ENCODE data around the gene BCAS1.

Gene BCAS1

GRCh38 chr20:53925651-53926401, 144.6 kb downstream of the BCAS1 start:
- DNase-seq (ENCODE audit: low spot score): no peak

DNA sequence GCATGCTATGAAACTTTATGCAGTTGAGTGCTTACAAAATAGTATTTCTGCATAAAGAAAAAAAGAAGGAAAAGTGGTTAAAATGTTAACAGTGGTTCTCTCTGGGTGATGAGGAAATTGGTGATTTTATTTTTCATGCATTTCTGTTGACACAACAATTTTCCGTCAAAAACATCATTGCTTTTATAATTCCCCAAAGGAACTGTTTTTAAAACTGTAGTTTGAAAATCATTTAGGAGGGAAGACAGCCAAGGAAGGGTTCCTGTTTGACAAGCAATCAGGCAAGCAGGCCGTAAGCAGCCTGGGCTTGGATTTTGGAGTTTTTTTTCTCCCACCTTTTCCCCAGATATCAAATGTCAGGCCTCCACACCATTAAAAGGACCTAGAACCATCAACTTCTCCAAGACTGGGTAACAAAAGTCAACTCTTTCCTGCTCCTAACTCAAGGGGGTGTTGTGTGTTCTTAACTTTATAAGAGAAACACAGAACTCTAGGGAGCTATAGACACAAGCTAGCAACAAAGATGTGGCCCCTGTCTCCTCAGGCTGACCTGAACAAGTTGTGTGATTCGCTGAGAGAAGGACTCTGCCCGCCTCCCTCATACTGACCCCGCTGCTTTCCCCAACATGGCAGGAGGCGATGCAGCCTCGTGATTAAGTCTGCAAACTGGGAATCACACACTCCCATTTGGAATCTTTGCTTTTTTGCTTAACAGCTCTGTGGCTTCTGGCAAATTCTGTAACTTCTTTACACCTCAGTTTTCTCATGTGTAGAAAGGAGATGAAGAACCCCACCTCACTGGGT, 146.6 kb downstream of the BCAS1 start:
- no peak for DNase-seq (ENCODE audit: low spot score)

- DNase-seq (ENCODE audit: low spot score): no peak
Observed at GRCh38 chr20:53922901-53923314, 147.5 kb downstream of the BCAS1 start.

GRCh38 chr20:53921443-53921973, 148.9 kb downstream of the BCAS1 start:
- DNase-seq (ENCODE audit: low spot score): no peak

DNA sequence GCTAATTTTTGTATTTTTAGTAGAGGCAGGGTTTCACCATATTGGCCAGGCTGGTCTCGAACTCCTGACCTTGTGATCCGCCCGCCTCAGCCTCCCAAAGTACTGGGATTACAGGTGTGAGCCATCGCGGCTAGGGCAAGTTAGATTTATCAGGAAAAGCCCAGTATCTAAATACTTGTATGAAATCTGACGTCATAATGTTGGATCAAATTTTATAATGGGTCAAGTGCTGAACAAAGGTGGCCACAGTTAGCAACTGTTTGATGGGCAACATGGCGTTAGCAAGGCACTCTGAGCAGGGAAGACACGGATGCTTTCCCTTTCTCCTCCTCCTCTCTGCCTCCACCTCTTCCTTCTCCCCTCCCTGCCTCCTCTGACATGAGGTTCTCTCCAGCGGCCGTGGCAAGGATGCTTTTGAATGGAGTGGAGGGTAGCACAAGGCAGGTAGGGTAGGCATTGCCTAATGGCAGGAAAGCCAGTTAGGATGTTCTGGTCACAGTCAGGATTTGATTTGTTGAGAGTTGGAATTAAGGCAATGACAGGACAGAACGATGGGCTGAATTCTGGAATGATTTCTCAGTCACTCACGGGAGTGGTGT, 149.6 kb downstream of the BCAS1 start:
- DNase-seq (ENCODE audit: low spot score): no peak

DNA sequence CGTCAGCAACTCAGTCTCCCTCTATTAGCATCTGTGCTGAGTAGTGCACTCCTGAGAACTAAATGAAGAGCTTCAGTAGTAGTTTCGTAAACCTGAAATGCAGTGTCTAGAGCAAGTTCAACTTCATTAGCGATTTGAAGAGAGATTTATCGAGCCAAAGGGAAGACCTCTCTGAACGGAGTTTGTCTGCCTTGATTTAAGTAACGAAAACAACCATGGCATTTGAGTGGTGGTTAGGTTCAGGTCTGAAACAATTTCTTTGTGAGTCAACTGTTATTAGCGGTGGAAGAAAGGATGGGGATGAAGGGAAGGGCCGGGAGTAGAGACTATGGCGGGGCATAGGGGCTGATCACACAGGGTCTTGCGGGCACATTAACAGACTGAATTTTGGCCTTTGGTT, 150.5 kb downstream of the BCAS1 start:
- DNase-seq (ENCODE audit: low spot score): no peak

- no peak for DNase-seq (ENCODE audit: low spot score)
Observed at GRCh38 chr20:53918949-53919361, 151.4 kb downstream of the BCAS1 start.

DNA sequence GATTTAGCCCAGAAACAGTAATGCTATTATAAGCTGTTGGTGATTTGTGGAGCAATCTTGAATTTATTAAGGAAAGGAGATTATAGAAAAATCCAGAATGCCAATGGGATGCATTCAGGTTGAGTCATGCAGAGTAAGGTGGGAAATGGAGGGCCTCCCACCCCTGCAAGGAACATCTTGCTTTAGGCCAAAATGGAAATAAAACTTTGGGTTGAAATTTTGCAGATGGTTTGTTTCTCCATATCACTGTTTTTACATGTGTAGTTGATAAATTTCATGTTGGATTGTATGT, 152.4 kb downstream of the BCAS1 start:
- DNase-seq (ENCODE audit: low spot score): no peak

GRCh38 chr20:53917145-53918019, 153.0 kb downstream of the BCAS1 start:
- peak; percentile 54 for DNase-seq (ENCODE audit: low spot score)

- DNase-seq (ENCODE audit: low spot score): no peak
Observed at GRCh38 chr20:53916173-53916512, 154.3 kb downstream of the BCAS1 start.

DNA sequence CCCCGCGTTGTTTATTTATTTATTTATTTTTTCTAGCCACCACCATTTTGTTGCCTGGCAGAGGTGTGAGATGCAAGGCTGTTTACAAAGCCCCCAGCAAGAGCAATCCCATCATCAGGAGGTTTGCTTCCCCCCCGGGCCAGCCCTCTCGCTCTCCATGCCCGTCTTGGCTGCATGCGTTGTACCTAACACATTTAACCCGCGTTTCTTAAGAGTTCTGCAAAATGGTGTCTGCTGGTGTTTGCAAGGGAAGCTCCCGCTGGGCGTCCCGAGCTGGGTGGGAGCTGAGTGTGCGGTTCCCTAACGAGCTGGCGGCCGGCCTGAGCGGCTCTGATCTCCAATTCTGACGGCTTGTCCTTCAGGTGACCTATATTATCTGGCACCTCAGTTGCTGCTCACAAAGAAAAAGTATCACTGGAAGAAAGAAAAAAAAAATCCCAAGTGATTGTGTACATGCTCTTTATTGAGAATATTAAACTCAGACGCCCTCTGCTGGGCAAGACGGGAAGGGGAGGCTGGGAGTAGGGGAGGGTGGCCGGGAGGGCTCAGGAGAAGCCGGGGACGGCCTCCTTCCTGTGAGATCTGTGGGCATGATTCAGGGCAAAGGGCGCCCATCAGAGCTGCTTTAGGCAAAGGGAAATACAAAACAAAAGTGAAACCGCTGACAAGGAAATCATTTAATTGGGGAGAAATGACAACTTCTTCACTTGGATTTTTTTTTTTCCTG, 154.8 kb downstream of the BCAS1 start:
- DNase-seq (ENCODE audit: low spot score): peak; percentile 92

- DNase-seq (ENCODE audit: low spot score): no peak
Observed at GRCh38 chr20:53914781-53915445, 155.5 kb downstream of the BCAS1 start.

GRCh38 chr20:53914091-53914780, 156.2 kb downstream of the BCAS1 start:
- peak; percentile 26 for DNase-seq (ENCODE audit: low spot score)

DNA sequence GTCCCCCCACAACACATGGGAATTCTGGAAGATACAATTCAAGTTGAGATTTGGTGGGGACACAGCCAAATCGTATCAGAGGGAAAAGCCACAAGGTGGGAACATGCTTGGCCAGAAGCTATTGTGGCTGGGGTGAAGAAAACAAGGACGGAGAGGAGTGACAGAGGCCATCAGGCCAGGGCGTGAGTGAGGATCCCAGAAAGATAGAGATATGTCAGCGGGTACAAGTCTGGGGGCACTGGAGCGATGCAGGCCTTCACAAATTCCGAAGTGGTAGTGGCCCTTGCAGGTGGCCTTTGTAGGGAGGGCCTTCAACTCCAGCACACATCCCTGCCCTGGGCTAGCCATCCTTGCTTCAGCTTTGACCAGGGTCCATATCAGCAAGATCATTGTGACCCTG, 159.1 kb downstream of the BCAS1 start:
- DNase-seq (ENCODE audit: low spot score): no peak

GRCh38 chr20:53910351-53911002, 159.9 kb downstream of the BCAS1 start:
- DNase-seq (ENCODE audit: low spot score): no peak

DNA sequence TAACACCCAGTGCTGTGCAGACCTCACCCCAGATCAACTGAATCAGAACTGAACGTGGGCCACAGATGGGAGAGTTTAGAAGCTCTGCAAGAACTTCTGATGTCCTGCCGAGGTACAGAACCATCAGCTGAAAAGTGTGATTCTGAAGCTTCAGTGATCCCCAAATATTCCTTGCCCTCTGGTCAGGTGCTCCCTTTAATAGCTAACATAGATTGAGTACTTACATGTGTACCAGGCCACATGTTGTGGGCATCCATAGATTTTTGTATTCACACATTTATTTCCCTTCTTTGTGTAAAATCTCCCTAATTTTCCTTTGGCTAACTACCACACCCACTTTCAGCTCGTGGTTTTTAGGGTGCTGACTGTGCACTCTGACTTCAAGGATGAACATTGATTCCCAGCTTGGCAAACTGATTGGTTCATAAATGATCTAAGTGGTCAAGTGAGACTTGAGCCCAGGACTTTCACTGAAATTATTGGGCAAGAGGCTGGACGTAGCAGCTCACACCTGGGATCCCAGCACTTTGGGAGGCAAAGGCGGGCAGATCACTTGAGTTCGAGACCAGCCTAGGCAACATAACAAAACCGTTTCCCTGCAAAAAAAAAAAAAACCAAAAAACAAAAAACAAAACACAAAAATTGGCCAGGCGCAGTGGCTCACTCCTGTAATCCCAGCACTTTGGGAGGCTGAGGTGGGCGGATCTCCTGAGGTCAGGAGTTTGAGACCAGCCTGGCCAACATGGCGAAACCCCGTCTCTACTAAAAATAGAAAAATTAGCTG, 162.2 kb downstream of the BCAS1 start:
- no peak for DNase-seq (ENCODE audit: low spot score)

DNA sequence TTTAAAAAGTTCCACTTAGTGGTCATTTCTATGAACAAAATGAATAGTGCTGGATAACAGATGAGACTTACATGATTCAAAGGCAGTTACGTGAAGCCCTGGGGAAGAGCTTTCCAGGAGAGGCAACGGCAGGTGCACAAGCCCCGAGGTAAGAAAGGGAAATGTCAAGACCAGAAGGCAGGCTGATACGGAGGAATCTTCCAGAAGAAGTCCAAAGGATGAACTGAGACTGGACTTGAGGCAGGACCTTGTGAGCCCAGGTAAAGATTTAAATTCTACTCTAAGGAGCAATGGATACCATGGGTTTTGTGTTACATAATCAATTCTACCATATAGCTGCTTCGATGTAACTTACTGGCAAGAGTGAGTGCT, 164.6 kb downstream of the BCAS1 start:
- DNase-seq (ENCODE audit: low spot score): no peak

DNA sequence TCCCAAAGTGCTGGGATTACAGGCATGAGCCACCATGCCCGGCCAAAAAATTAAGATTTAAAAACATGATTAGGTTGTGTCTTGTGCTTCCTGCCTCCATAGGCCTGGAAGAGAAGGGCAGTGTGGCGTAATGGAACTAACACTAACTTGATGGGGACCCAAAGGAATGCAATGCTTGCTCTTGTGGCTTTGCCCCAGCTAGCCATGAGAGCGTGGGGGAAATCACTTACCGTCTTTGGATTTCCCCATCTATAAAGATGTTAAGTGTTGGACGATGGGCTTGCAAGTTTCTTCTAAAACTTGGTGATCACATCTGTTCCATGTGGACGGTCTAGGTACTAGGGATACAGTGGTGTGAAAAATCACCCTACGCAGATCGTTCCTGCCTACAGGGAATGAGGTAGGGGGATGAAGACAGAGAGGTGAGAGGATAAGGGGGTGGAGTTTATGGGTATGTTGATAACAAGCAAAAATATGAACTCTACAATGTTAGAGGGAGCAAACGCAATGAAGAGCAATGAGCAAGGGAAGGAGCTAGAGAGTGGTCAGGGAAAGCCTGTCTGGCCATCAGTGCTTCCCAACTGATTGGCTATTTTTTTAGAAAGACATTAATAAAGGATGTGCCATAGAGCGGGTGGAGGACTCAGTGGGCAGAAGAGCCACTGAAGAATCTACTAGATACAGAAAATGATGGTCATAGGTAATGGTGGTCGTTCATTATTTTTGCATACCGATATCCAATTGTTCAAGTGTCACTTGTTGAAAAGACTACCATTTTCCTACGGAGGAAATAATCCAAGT, 165.2 kb downstream of the BCAS1 start:
- DNase-seq (ENCODE audit: low spot score): no peak

Data from globus pallidus (tissue), 1 donor.